Activated CD4-positive, CD25-positive, alpha-beta regulatory T cell treated with anti-CD3 and anti-CD28 coated beads, Interleukin-2, amount 50 U/mL, for 24 hours (primary cell): ENCODE measurements around the gene FSD1.
"Not testable (repeated sequence)": the region's sequence is repeated elsewhere in the genome, so short reads cannot be mapped to it uniquely, and the experiment has no call there.

Source experiments
- ATAC-seq, 2 donors: fragments of 150-1000 bp; cut with Tn5 transposase; one replicate each; pipeline ENCODE4 v1.10.0; 2021; ENCODE audit warnings: mild to moderate bottlenecking in 1 of 2, moderate library complexity in 1 of 2

Gene FSD1

GRCh38 chr19:4345342-4346019 lies 41.1 kb downstream of the FSD1 start:
- ATAC-seq: no peak

- no peak for ATAC-seq
These were observed 41.6 kb downstream of the FSD1 start for GRCh38 chr19:4346020-4346383.

- ATAC-seq: no peak
These were observed 43.1 kb downstream of the FSD1 start for GRCh38 chr19:4347521-4347920.

GRCh38 chr19:4349225-4349624 lies 44.8 kb downstream of the FSD1 start:
- ATAC-seq: not testable (repeated sequence)

- ATAC-seq: no peak
These were observed 45.7 kb downstream of the FSD1 start for GRCh38 chr19:4350111-4350510.

GRCh38 chr19:4350726-4351125 lies 46.3 kb downstream of the FSD1 start:
- no peak for ATAC-seq

- peak; percentile 60 to 69 for ATAC-seq
These were observed 48.3 kb downstream of the FSD1 start for GRCh38 chr19:4352701-4353121.

- ATAC-seq: no peak
These were observed 49.9 kb downstream of the FSD1 start for GRCh38 chr19:4354282-4354681.

- ATAC-seq: no peak
These were observed 50.5 kb downstream of the FSD1 start for GRCh38 chr19:4354897-4355296.

GRCh38 chr19:4357095-4357797 lies 52.8 kb downstream of the FSD1 start:
- no peak for ATAC-seq

GRCh38 chr19:4357921-4358326 lies 53.5 kb downstream of the FSD1 start:
- no peak for ATAC-seq

GRCh38 chr19:4358709-4359626 lies 54.6 kb downstream of the FSD1 start:
- no peak for ATAC-seq

GRCh38 chr19:4359627-4360000 lies 55.2 kb downstream of the FSD1 start:
- no peak for ATAC-seq

- ATAC-seq: no peak
These were observed 55.7 kb downstream of the FSD1 start for GRCh38 chr19:4360081-4360569.

GRCh38 chr19:4360641-4361151 lies 56.3 kb downstream of the FSD1 start:
- no peak for ATAC-seq

- no peak for ATAC-seq
These were observed 57.0 kb downstream of the FSD1 start for GRCh38 chr19:4361152-4362046.

- no peak for ATAC-seq
These were observed 57.9 kb downstream of the FSD1 start for GRCh38 chr19:4362101-4362828.

- ATAC-seq: no peak
These were observed 58.6 kb downstream of the FSD1 start for GRCh38 chr19:4362831-4363545.

GRCh38 chr19:4363571-4364304 lies 59.3 kb downstream of the FSD1 start:
- no peak for ATAC-seq

- no peak for ATAC-seq
These were observed 60.9 kb downstream of the FSD1 start for GRCh38 chr19:4365341-4365740.
